ENCODE data around the gene MYPN.
"Not testable (repeated sequence)": the region's sequence is repeated elsewhere in the genome, so short reads cannot be mapped to it uniquely, and the experiment has no call there.

- TF ChIP-seq CTCF, POLR2A (IDR thresholded peaks at IDR 0.05): not testable (repeated sequence)
Observed at GRCh38 chr10:68157522-68157921, 48.2 kb downstream of the MYPN start.
